Neural progenitor cell (in vitro differentiated cells): Measurements from ENCODE around the gene MCCC1. TPM values are rescaled to one million over a fixed set of nuclear protein-coding genes. Genes with fewer than 3 reads are reported as not detected.

Source experiments
- DNase-seq: peaks from one replicate; pipeline ENCODE4 v3.0.0-alpha.2; 2016; ENCODE audit warnings: low spot score
- H2AFZ ChIP-seq: fragments of 200-600 bp; sonication (generic); replicated peaks from 2 replicates; pipeline ENCODE4 v1.6.1; 2016; ENCODE audit warnings: antibody characterized with exemption
- H3F3A ChIP-seq: fragments of 200-600 bp; sonication (generic); 2 replicates; pipeline ENCODE4 v1.6.1; 2016; ENCODE audit warnings: antibody characterized with exemption, low read depth
- H3K27ac ChIP-seq: fragments of 200-600 bp; sonication (generic); 2 replicates; pipeline ENCODE4 v1.5.1; 2016; ENCODE audit warnings: mild to moderate bottlenecking
- H3K27me3 ChIP-seq: fragments of 200-600 bp; sonication (generic); 2 replicates; pipeline ENCODE4 v1.6.1; 2016; ENCODE audit warnings: mild to moderate bottlenecking, moderate library complexity
- H3K36me3 ChIP-seq: fragments of 200-600 bp; sonication (generic); 2 replicates; pipeline ENCODE4 v1.5.1; 2016
- H3K4me1 ChIP-seq: fragments of 200-600 bp; sonication (generic); 2 replicates; pipeline ENCODE4 v1.6.1; 2016; ENCODE audit warnings: mixed run types
- H3K4me2 ChIP-seq: fragments of 200-600 bp; sonication (generic); 2 replicates; pipeline ENCODE4 v1.6.1; 2016
- H3K4me3 ChIP-seq: fragments of 200-600 bp; sonication (generic); 2 replicates; pipeline ENCODE4 v1.5.1; 2016
- H3K79me2 ChIP-seq: fragments of 200-600 bp; sonication (generic); 2 replicates; pipeline ENCODE4 v1.6.1; 2016; ENCODE audit warnings: low read depth
- H3K9ac ChIP-seq: fragments of 200-600 bp; sonication (generic); 2 replicates; pipeline ENCODE4 v1.6.1; 2016
- H3K9me3 ChIP-seq: fragments of 200-600 bp; sonication (generic); 2 replicates; pipeline ENCODE4 v1.5.1; 2016; ENCODE audit warnings: low read depth
- H4K20me1 ChIP-seq: fragments of 200-600 bp; sonication (generic); 2 replicates; pipeline ENCODE4 v1.6.1; 2016; ENCODE audit warnings: low read depth
- H3K27ac Mint-ChIP-seq: 3 replicates; pipeline ENCODE4 v1.8.0; 2021; ENCODE audit warnings: mixed read lengths
- H3K27me3 Mint-ChIP-seq: 2 replicates; pipeline ENCODE4 v1.8.0; 2022; ENCODE audit warnings: low read depth, mild to moderate bottlenecking, inconsistent platforms, moderate library complexity, mixed read lengths; ENCODE audit not compliant: insufficient read depth
- H3K36me3 Mint-ChIP-seq: 3 replicates; pipeline ENCODE4 v1.8.0; 2021; ENCODE audit warnings: mixed read lengths
- H3K4me1 Mint-ChIP-seq: 3 replicates; pipeline ENCODE4 v1.8.0; 2021; ENCODE audit warnings: mixed read lengths
- H3K4me3 Mint-ChIP-seq: 3 replicates; pipeline ENCODE4 v1.8.0; 2021; ENCODE audit warnings: mild to moderate bottlenecking, moderate library complexity, mixed read lengths
- H3K9me3 Mint-ChIP-seq: 3 replicates; pipeline ENCODE4 v1.8.0; 2020; ENCODE audit warnings: mixed read lengths
- CTCF ChIP-seq: fragments of 200-600 bp; sonication (generic); IDR thresholded peaks from 2 replicates; pipeline ENCODE4 v1.5.1; 2017; ENCODE audit warnings: antibody characterized with exemption, mild to moderate bottlenecking
- EZH2 ChIP-seq: fragments of 200-600 bp; sonication (generic); IDR thresholded peaks from 2 replicates; pipeline ENCODE4 v1.6.1; 2017; ENCODE audit warnings: antibody characterized with exemption, mild to moderate bottlenecking, moderate library complexity
- EZH2phosphoT487 ChIP-seq: fragments of 200-600 bp; sonication (generic); IDR thresholded peaks from 2 replicates; pipeline ENCODE4 v1.6.1; 2017; ENCODE audit warnings: antibody characterized with exemption
- total RNA-seq: library from RNA; depleted of rRNA; stranded (reverse); fragments of >200 nt; gene quantifications from 2 replicates; pipeline ENCODE4 v1.2.3, GENCODE V29; 2015; ENCODE audit warnings: low replicate concordance

Gene MCCC1
- total RNA-seq, 1 donor from 2014 or later = 34.9 TPM

GRCh38 chr3:183123891-183124290 is 24.6 kb upstream of the MCCC1 start:
- no peaks in the 10 kb centered on the region for H3K4me1 Mint-ChIP-seq
- no peaks in the 10 kb centered on the region for H3K27me3 ChIP-seq
- H3K27ac Mint-ChIP-seq = no peak overlapping the region
- peaks cover 2% of the 10 kb centered on the region for H3K9me3 Mint-ChIP-seq
- H3K36me3 Mint-ChIP-seq = no peaks in the 10 kb centered on the region
- no peak overlapping the region for H3K4me3 ChIP-seq
- no peaks in the 10 kb centered on the region for H3K36me3 ChIP-seq
- H3K9me3 ChIP-seq = peaks cover 4% of the 10 kb centered on the region
- H3K9ac ChIP-seq = no peak overlapping the region
- no peak overlapping the region for H3K4me2 ChIP-seq
- no peak overlapping the region for H3K4me3 Mint-ChIP-seq
- H3K4me1 ChIP-seq = no peaks in the 10 kb centered on the region
- peaks cover 5% of the 10 kb centered on the region for H3K27me3 Mint-ChIP-seq
- no peak for DNase-seq
- H2AFZ ChIP-seq = no peak overlapping the region
- TF ChIP-seq CTCF (no peak), EZH2phosphoT487 (no peak), EZH2 (no peak)
- H4K20me1 ChIP-seq = no peaks in the 10 kb centered on the region
- no peaks in the 10 kb centered on the region for H3K79me2 ChIP-seq
- H3K27ac ChIP-seq = no peak overlapping the region
- H3F3A ChIP-seq = no peaks in the 10 kb centered on the region

- no peaks in the 10 kb centered on the region for H3K79me2 ChIP-seq
- H3K27ac ChIP-seq = no peak overlapping the region
- Mint-ChIP-seq H3K36me3 (no peaks in the 10 kb centered on the region), H3K27ac (no peak overlapping the region), H3K4me1 (peaks cover 2% of the 10 kb centered on the region), H3K9me3 (no peaks in the 10 kb centered on the region), H3K27me3 (peaks cover 6% of the 10 kb centered on the region), H3K4me3 (no peak overlapping the region)
- H3K9me3 ChIP-seq = no peaks in the 10 kb centered on the region
- peak; percentile 51 for DNase-seq
- no peak overlapping the region for H3K4me3 ChIP-seq
- no peaks in the 10 kb centered on the region for H3F3A ChIP-seq
- no peak overlapping the region for H3K4me2 ChIP-seq
- H3K36me3 ChIP-seq = no peaks in the 10 kb centered on the region
- H3K9ac ChIP-seq = no peak overlapping the region
- no peak overlapping the region for H2AFZ ChIP-seq
- no peaks in the 10 kb centered on the region for H3K4me1 ChIP-seq
- H4K20me1 ChIP-seq = no peaks in the 10 kb centered on the region
- no peak for TF ChIP-seq EZH2phosphoT487
- TF ChIP-seq CTCF = peak; percentile 97
- TF ChIP-seq EZH2 = no peak
- H3K27me3 ChIP-seq = peaks cover 11% of the 10 kb centered on the region
Measured at GRCh38 chr3:183122257-183122932, 23.1 kb upstream of the MCCC1 start.

GRCh38 chr3:183120538-183121215 is 21.4 kb upstream of the MCCC1 start:
- no peaks in the 10 kb centered on the region for H3K79me2 ChIP-seq
- Mint-ChIP-seq H3K36me3 (no peaks in the 10 kb centered on the region), H3K4me1 (peaks cover 8% of the 10 kb centered on the region), H3K4me3 (no peak overlapping the region), H3K27me3 (peaks cover 10% of the 10 kb centered on the region), H3K27ac (no peak overlapping the region), H3K9me3 (no peaks in the 10 kb centered on the region)
- H3K9me3 ChIP-seq = no peaks in the 10 kb centered on the region
- DNase-seq = no peak
- H3K9ac ChIP-seq = no peak overlapping the region
- H3K36me3 ChIP-seq = no peaks in the 10 kb centered on the region
- no peak overlapping the region for H3K4me3 ChIP-seq
- no peak overlapping the region for H2AFZ ChIP-seq
- H3K27me3 ChIP-seq = peaks cover 23% of the 10 kb centered on the region
- no peak overlapping the region for H3K4me2 ChIP-seq
- peaks cover 2% of the 10 kb centered on the region for H3K4me1 ChIP-seq
- H3K27ac ChIP-seq = no peak overlapping the region
- H3F3A ChIP-seq = peaks cover 2% of the 10 kb centered on the region
- no peaks in the 10 kb centered on the region for H4K20me1 ChIP-seq
- no peak for TF ChIP-seq CTCF
- TF ChIP-seq EZH2phosphoT487 = no peak
- no peak for TF ChIP-seq EZH2
